Adrenal gland (tissue), 12 donors: Measurements from ENCODE around the gene CTRB1. TPM values are rescaled to one million over a fixed set of nuclear protein-coding genes. Genes with fewer than 3 reads are reported as not detected.
A peak's percentile ranks its signal among the peaks of the same experiment; 100 is the strongest.

Experiments
- DNase-seq, 7 donors: peaks; one replicate each; pipeline ENCODE4 v3.0.0-alpha.2; 2019 to 2020
- H3K27ac ChIP-seq, 5 donors: fragments of 200-600 bp; sonication (generic) in 4 of 5; 1 replicate in 3 of 5; 2 replicates in 2 of 5; pipeline versions ENCODE4 v1.5.1 to v1.8.0; 2016 to 2020; ENCODE audit warnings: mild to moderate bottlenecking in 1 of 5
- H3K27me3 ChIP-seq: fragments of 200-600 bp; 2 replicates; pipeline ENCODE4 v1.8.0; 2021
- H3K36me3 ChIP-seq, 2 donors: fragments of 200-600 bp; replicated peaks in 1 of 2; 1 replicate in 1 of 2; 2 replicates in 1 of 2; pipeline versions ENCODE4 v1.5.1 to v1.8.0; 2018 to 2022
- H3K4me1 ChIP-seq, 2 donors: fragments of 200-600 bp; replicated peaks in 1 of 2; 1 replicate in 1 of 2; 2 replicates in 1 of 2; pipeline versions ENCODE4 v1.5.1 to v1.8.0; 2018 to 2021
- H3K4me3 ChIP-seq, 4 donors: fragments of 200-600 bp; sonication (generic) in 3 of 4; one replicate each; pipeline ENCODE4 v1.5.1; 2016 to 2018
- H3K9me3 ChIP-seq, 3 donors: fragments of 200-600 bp; sonication (generic) in 1 of 3; replicated peaks in 1 of 3; 1 replicate in 2 of 3; 2 replicates in 1 of 3; pipeline versions ENCODE4 v1.5.1 to v1.8.0; 2016 to 2021
- CTCF ChIP-seq, 6 experiments: fragments of 450-650 bp in 4 of 6; fragments of 200-600 bp in 2 of 6; sonication (generic) in 1 of 6; IDR thresholded peaks; 1 replicate in 5 of 6; 2 replicates in 1 of 6; pipeline versions ENCODE4 v1.5.1 to v1.8.0; 2016 to 2021; ENCODE audit warnings: antibody characterized with exemption in 6 of 6, mild to moderate bottlenecking in 2 of 6, moderate library complexity in 1 of 6
- POLR2A ChIP-seq, 2 donors: fragments of 450-650 bp; IDR thresholded peaks; one replicate each; pipeline ENCODE4 v1.6.1; 2017; ENCODE audit warnings: antibody characterized with exemption in 2 of 2, mild to moderate bottlenecking in 2 of 2, moderate library complexity in 1 of 2
- WGBS, 4 donors: extraction: QIAGEN DNeasy Blood & Tissue Kit in 2 of 4; methylation state at CpG; one replicate each; pipeline versions ENCODE4 v1.1.5 to v1.1.7; 2013 to 2017; 5-methylcytosine and 5-hydroxymethylcytosine counted together
- intact Hi-C, 2 donors: fragments of 100-400 bp; cut with DNase I; formaldehyde crosslinking; loops; one replicate each; pipeline versions ENCODE4 v1.14.1 to v1.15.0; 2022 to 2023
- polyA plus RNA-seq, 3 donors: library from polyadenylated mRNA; stranded (reverse); fragments of 200-250 nt in 2 of 3; fragments of 350-450 nt in 1 of 3; fragmentation: Illumina TruSeq in 1 of 3; extraction: RNeasy Lipid Tissue Mini Kit (QIAGEN cat#74804) in 1 of 3; gene quantifications; one replicate each; pipeline ENCODE4 v1.2.3, GENCODE V29; 2013 to 2014
- total RNA-seq, 9 donors: library from RNA; depleted of rRNA in 4 of 9; stranded (reverse); fragments of >200 nt in 4 of 9; fragments of 120-200 nt in 1 of 9; fragmentation: NEBNext Ultra II Directional in 1 of 9; extraction: Animal tissue kit (Norgen Biotek cat#: 25700) in 1 of 9; gene quantifications; one replicate each; pipeline versions ENCODE4 v1.1.0 to v1.2.4, GENCODE V29; 2013 to 2023
- donor health status: healthy with polysubstance abuse.
- donor health status: Bipolar disorder and iron deficiency.
- donor health status: DM: yes; HTN: yes; CAD: no.
- donor health status: DM: no; HTN: no; CAD: no.
- donor health status: DM: no; HTN: no; CAD: no.
- donor health status: DM: yes; HTN: yes; CAD: no.

CTRB1 gene
- total and polyA plus RNA-seq, 12 donors = 0.67 to 9.9 (median 2.0) TPM; not detected in 3

GRCh38 chr16:75246504-75247205, 27.9 kb downstream of the CTRB1 start:
- no peak for TF ChIP-seq CTCF (IDR thresholded peaks at IDR 0.05)
- TF ChIP-seq POLR2A (IDR thresholded peaks at IDR 0.05) = no peak
- H3K9me3 ChIP-seq = no peaks in the 10 kb centered on the region
- H3K4me3 ChIP-seq = no peak overlapping the region
- peaks cover 29 to 78% of the 10 kb centered on the region in 2 donors for H3K4me1 ChIP-seq
- no peaks in the 10 kb centered on the region for H3K27me3 ChIP-seq
- 75 to 87% (median 82%) methylated on average over 4 to 12 of the region's 12 CpGs for WGBS, 4 donors
- intact Hi-C loops = no loop called here
- H3K27ac ChIP-seq = peak overlapping the region in 3 of 5 donors; percentile 78 to 96 (median 94)
- H3K36me3 ChIP-seq = peaks cover 0 to 12% of the 10 kb centered on the region in 2 donors
- peak in 1 of 7 donors; percentile 8 for DNase-seq

GRCh38 chr16:75247249-75247648, 28.5 kb downstream of the CTRB1 start:
- peak in 1 of 7 donors; percentile 6 for DNase-seq
- H3K36me3 ChIP-seq = peaks cover 0 to 6% of the 10 kb centered on the region in 2 donors
- peaks cover 35 to 84% of the 10 kb centered on the region in 2 donors for H3K4me1 ChIP-seq
- no peaks in the 10 kb centered on the region for H3K9me3 ChIP-seq
- no peaks in the 10 kb centered on the region for H3K27me3 ChIP-seq
- H3K27ac ChIP-seq = peak overlapping the region in 3 of 5 donors; percentile 18 to 96 (median 94)
- TF ChIP-seq POLR2A (IDR thresholded peaks at IDR 0.05) = no peak
- no peak for TF ChIP-seq CTCF (IDR thresholded peaks at IDR 0.05)
- no peak overlapping the region for H3K4me3 ChIP-seq
- WGBS, 4 donors = 81 to 88% (median 88%) methylated on average over 8 to 13 of the region's 13 CpGs; no CpG with 5 or more reads in 1 of the 4 donors
- intact Hi-C loops = no loop called here

- DNase-seq = peak in 1 of 7 donors; percentile 13
- intact Hi-C loops = no loop called here
- peaks cover 44 to 92% of the 10 kb centered on the region in 2 donors for H3K4me1 ChIP-seq
Measured at GRCh38 chr16:75248142-75248535, 29.4 kb downstream of the CTRB1 start.

DNA sequence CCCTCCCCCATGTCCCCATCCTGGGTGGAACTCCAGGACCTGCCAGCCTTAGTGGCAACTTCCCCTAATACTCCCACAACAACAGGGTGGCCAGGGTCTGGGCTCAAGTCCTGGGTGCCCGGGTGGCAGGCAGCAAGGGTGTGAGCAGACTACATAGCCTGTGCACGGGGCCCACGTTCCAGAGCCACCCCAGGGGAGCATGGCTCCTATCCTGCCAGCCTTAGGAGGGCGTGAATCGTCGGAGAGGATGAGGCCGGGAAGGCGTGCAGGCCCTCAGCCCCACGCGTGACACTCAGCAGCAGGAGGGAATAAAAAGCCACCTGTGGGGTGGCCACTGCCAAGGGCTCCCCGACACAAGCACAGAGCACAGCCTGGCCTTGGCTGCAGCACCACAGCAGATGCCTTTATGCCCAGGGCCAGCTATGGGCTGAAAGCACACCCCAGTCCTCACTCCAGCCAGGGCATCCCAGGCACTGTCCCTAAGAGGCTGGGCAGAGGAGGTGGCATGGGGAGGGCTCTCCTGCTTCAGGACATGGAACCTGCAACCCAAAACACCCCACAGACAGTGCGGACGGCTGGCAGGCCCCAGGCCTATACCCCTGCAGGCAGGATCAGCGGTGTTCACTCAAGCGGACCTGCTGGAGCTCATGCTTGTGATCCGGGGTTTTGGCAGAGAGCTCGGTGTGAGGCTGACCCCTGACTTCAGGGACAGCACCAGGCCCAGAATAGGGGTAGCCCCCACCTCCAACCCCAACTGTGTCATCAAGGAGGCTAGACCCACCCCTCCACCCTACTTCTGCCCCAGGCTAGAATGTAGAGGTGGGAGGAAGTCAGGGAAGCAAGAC, 30.0 kb downstream of the CTRB1 start:
- intact Hi-C loops = no loop called here
- Histone ChIP-seq H3K36me3 (no peaks in the 10 kb centered on the region), H3K4me3 (no peak overlapping the region), H3K27me3 (no peaks in the 10 kb centered on the region), H3K27ac (peak overlapping the region in 2 of 5 donors; percentile 94 to 96), H3K9me3 (no peaks in the 10 kb centered on the region), H3K4me1 (peaks cover 50 to 92% of the 10 kb centered on the region in 2 donors)
- WGBS, 4 donors = 71 to 80% (median 77%) methylated on average over 2 to 17 of the region's 17 CpGs
- TF ChIP-seq CTCF (IDR thresholded peaks at IDR 0.05) = no peak
- no peak for TF ChIP-seq POLR2A (IDR thresholded peaks at IDR 0.05)
- DNase-seq = peak in 1 of 7 donors; percentile 6

More at GRCh38 chr16:75248142-75248535, 29.4 kb downstream of the CTRB1 start:
- Histone ChIP-seq H3K27ac (peak overlapping the region in 2 of 5 donors; percentile 94 to 96), H3K36me3 (no peaks in the 10 kb centered on the region), H3K9me3 (no peaks in the 10 kb centered on the region), H3K4me3 (no peak overlapping the region), H3K27me3 (no peaks in the 10 kb centered on the region)
- 62 to 72% (median 64%) methylated on average over 12 to 13 of the region's 13 CpGs for WGBS, 4 donors
- TF ChIP-seq POLR2A (IDR thresholded peaks at IDR 0.05) = no peak
